ENCODE measurements around the gene S100A6.

The S100A6 gene

DNA sequence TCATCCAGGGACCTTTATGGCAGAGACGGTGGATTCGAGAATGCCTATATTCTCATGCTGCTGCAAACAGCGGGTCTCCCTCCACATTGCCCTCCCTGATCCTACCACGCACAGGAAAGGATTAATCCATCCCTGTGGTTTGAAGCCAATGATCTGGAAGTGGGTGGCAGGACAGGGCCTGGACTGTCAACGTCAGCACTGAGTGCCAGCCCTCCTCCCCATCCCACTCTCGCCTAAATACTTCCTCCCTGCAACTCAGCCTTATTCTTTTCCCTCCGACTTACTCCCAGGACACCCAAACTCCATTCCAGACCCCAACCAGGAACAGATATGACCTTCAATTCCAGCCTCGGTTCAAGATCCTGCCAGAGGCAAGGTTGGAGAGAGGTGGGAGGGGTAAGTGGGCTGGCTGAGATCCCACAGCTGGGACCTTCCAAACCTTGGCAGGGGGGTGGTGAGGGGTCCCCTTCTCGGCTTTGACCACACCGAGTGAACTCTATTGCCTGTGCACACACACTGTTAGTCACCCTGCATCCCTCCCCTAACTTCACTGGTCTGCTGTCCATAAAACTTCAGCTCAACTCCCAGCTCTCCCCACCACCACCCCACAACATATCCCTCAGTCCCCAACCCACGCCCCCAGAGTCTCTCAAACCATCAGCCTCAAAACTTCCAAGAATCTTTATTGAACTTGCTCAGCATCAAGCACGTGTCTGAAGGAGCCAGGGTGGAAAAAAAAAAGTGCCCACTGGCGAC lies 7.3 kb upstream of the S100A6 start:
- peak overlapping the region; percentile 14 for H3K27ac ChIP-seq (ENCODE audit: low read depth, low read length)
- H3K9me3 ChIP-seq (ENCODE audit: low read length): no peaks in the 10 kb centered on the region
- peak overlapping the region in 1 of 2 donors; percentile 64 for H3K4me3 ChIP-seq (ENCODE audit: low read depth in 1 of 2, low read length in 2 of 2)
- H3K27me3 ChIP-seq (ENCODE audit: control insufficient read depth in 1 of 2, insufficient read depth in 2 of 2, low read length in 2 of 2): no peaks in the 10 kb centered on the region
- peaks cover 13% of the 10 kb centered on the region for H3K36me3 ChIP-seq (ENCODE audit: insufficient read depth, low read length)
- no peak overlapping the region for H3K9ac ChIP-seq (ENCODE audit: low read length)
- H3K4me1 ChIP-seq (ENCODE audit: insufficient read depth, low read length): peaks cover 60% of the 10 kb centered on the region

DNA sequence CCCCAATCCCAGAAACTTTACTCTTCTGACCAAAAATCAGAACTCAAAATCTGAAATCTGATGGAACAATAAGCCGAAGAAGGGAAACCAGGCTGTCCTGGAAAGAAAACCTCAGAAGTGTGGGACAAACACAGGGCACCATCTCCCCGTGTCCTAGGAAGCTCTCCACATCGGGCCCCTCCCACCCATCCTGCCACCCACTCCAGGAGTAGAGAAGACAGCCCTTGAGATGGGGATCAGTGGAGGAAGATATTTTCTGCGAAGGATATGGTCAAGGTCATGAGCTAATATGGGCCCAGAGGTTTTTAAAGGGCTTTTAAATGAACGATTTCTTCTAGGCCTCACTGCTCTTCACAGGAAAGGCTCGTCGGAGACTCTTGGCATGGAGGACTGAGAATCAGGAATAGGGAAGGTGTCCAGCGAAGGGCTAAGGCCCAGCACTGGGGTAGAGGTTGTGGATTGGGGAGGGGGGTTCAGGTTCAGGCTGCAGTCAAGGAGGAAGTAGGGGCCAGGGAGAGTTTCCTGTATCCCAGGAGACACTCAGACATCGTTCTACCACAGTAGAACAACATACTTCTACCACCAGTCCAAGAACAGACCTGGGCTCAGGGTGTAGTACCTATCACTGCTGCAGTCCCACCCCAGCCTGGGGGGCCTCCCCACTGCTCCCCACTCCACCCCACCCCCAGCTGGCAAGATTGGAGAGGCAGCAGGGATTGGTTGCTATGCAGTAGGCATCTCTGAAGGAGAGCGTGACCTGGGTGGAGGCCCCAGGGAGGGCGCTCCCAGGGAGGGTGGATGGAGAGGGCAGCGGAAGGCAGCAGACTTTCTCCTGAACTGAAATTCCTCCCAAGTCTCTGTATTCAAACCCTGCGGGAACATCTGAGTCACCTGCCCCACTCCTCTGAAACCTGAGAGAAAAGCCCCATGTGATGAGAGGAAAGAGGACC lies 6.1 kb upstream of the S100A6 start:
- H3K9me3 ChIP-seq (ENCODE audit: low read length): no peaks in the 10 kb centered on the region
- no peaks in the 10 kb centered on the region for H3K27me3 ChIP-seq (ENCODE audit: control insufficient read depth in 1 of 2, insufficient read depth in 2 of 2, low read length in 2 of 2)
- no peak overlapping the region for H3K27ac ChIP-seq (ENCODE audit: low read depth, low read length)
- H3K36me3 ChIP-seq (ENCODE audit: insufficient read depth, low read length): peaks cover 13% of the 10 kb centered on the region
- H3K4me3 ChIP-seq (ENCODE audit: low read depth in 1 of 2, low read length in 2 of 2): no peak overlapping the region
- no peak overlapping the region for H3K9ac ChIP-seq (ENCODE audit: low read length)
- peaks cover 50% of the 10 kb centered on the region for H3K4me1 ChIP-seq (ENCODE audit: insufficient read depth, low read length)

DNA sequence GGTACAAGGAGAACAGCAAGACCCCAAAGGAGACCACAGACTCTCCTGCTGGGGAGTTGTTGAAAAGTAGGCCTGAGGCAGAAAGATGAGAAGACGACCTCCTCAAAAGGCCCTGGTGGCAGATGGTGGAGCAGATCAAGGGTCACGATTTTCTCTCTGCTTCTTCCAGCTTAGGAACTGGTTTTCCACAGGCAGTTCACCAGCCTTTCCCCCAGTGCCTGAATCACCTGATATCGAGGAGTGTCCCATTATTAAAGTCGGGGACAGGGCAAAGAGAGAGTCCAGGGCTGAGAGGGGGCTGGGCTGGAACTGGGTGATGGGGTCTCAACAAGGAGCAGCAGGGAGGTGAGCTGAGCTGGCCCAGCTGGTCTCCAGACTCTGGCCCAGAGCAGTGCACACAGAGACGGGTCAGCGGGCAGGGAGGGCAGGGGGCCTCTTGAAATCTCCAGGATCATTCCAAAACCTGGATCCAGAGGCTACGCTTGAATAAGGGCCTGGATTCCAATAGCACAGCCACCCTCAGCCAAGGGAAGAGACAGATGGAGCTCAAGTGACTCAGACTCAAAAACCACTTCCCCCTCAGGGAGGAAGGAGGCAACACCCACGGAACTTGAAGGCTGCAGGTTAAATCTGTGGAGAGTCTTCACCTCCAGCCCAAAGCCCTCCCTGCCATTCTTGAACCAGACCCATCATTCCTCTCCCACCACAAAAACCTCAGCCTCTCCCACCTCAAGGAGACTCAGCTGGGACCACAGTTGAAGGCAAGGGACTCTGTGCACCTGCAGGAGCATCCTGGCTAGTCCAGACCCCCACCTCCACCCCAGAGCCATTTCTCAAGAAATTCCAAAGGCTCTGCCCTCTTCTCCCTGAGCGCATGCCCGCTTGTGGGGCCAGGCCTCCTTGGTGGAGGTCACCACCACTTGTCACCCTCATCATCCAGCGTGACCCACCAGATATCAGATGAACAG lies 4.9 kb upstream of the S100A6 start, which contains the start of gene S100A5:
TSS of gene S100A5 (minus strand) at position 541 of the 968 bp plus-strand sequence. CDS start 743 bp downstream, outside the sequence.
- Histone ChIP-seq H3K27me3 (ENCODE audit: control insufficient read depth in 1 of 2, insufficient read depth in 2 of 2, low read length in 2 of 2) (no peaks in the 10 kb centered on the region), H3K4me3 (ENCODE audit: low read depth in 1 of 2, low read length in 2 of 2) (no peak within 1 kb of the TSS), H3K4me1 (ENCODE audit: insufficient read depth, low read length) (peaks cover 46% of the 10 kb centered on the region), H3K27ac (ENCODE audit: low read depth, low read length) (no peak within 1 kb of the TSS), H3K36me3 (ENCODE audit: insufficient read depth, low read length) (peaks cover 13% of the 10 kb centered on the region), H3K9ac (ENCODE audit: low read length) (no peak within 1 kb of the TSS), H3K9me3 (ENCODE audit: low read length) (no peaks in the 10 kb centered on the region)

DNA sequence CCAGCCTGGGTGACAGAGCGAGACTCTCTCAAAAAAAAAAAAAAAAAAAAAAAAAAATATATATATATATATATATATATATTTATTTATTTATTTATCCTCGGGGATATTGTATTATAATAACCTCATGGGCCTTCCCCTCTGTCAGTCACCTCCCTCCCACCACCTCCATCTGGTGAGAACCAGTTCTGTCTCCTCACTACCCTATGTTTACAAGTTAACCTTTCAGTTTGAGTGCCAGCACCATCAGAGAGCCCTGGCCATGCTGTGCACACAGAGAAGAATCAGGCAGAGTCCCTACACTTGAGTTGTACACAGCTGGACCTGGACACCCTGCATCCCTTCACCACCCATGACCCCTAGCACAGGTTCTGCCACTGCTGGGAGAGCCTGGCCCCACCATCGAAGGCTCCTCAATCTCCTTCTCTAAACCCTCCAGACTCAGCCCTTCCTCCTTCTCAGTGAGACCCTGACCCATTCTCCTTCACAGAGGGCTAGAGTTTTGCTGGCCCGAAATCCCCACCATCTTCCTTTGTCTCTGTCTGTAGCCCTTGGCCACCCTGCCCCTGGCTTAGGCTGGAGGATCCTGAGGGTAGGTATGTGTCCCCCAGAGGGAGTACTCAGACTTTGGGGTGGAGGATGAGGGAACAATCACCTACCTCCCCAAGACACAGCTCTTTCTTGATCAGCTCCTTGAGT lies 3.8 kb upstream of the S100A6 start:
- Histone ChIP-seq H3K36me3 (ENCODE audit: insufficient read depth, low read length) (peaks cover 13% of the 10 kb centered on the region), H3K4me1 (ENCODE audit: insufficient read depth, low read length) (peaks cover 40% of the 10 kb centered on the region), H3K9me3 (ENCODE audit: low read length) (no peaks in the 10 kb centered on the region), H3K4me3 (ENCODE audit: low read depth in 1 of 2, low read length in 2 of 2) (no peak overlapping the region), H3K27me3 (ENCODE audit: control insufficient read depth in 1 of 2, insufficient read depth in 2 of 2, low read length in 2 of 2) (no peaks in the 10 kb centered on the region), H3K27ac (ENCODE audit: low read depth, low read length) (no peak overlapping the region), H3K9ac (ENCODE audit: low read length) (no peak overlapping the region)

DNA sequence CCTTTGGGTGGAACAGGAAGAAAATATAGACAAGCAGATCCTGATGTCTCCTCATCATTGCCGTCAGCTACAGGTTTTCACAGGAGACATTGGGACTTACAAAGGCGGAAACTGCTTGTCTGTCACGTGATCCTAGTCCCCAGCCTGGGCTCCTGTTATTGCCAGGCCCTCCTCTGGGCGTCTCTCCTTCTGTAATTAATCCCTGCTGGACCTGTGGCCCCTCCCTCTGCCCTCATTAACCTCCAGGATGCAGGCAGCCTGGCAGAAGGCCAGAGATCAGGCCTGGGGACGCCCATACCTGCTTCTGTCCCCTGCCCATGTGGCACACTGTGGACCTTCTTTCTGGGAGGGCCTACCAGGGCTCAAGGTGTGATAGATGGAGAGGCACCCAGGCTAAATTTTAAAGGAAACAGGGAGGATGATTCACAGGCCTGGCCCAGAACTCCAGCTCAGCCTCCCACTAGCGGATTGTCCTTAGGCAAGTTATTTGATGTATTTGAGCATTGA lies 2.6 kb upstream of the S100A6 start:
- peaks cover 40% of the 10 kb centered on the region for H3K4me1 ChIP-seq (ENCODE audit: insufficient read depth, low read length)
- peaks cover 9% of the 10 kb centered on the region for H3K36me3 ChIP-seq (ENCODE audit: insufficient read depth, low read length)
- H3K9me3 ChIP-seq (ENCODE audit: low read length): no peaks in the 10 kb centered on the region
- no peaks in the 10 kb centered on the region for H3K27me3 ChIP-seq (ENCODE audit: control insufficient read depth in 1 of 2, insufficient read depth in 2 of 2, low read length in 2 of 2)
- no peak overlapping the region for H3K9ac ChIP-seq (ENCODE audit: low read length)
- no peak overlapping the region for H3K27ac ChIP-seq (ENCODE audit: low read depth, low read length)
- H3K4me3 ChIP-seq (ENCODE audit: low read depth in 1 of 2, low read length in 2 of 2): no peak overlapping the region

DNA sequence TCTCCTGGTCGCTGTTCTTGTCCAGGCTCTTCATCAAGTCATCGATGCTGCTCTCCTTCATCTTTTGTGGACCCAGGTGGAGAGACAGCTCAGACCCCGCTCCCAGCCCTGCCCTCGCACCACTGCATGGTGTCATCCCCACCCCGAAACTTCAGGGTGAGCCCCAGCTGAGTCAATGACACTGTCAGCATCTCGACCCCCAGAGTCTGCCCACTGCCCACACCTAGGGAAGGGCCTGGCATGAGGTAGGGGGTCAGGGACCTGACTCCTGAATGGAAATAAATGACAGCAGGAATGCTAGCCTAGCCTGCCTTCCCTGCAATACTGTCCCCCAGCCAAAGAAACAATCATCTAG lies 1.6 kb upstream of the S100A6 start:
- Histone ChIP-seq H3K9me3 (ENCODE audit: low read length) (no peaks in the 10 kb centered on the region), H3K4me3 (ENCODE audit: low read depth in 1 of 2, low read length in 2 of 2) (no peak overlapping the region), H3K27ac (ENCODE audit: low read depth, low read length) (no peak overlapping the region), H3K9ac (ENCODE audit: low read length) (no peak overlapping the region), H3K4me1 (ENCODE audit: insufficient read depth, low read length) (peaks cover 40% of the 10 kb centered on the region), H3K36me3 (ENCODE audit: insufficient read depth, low read length) (peaks cover 6% of the 10 kb centered on the region), H3K27me3 (ENCODE audit: control insufficient read depth in 1 of 2, insufficient read depth in 2 of 2, low read length in 2 of 2) (no peaks in the 10 kb centered on the region)

DNA sequence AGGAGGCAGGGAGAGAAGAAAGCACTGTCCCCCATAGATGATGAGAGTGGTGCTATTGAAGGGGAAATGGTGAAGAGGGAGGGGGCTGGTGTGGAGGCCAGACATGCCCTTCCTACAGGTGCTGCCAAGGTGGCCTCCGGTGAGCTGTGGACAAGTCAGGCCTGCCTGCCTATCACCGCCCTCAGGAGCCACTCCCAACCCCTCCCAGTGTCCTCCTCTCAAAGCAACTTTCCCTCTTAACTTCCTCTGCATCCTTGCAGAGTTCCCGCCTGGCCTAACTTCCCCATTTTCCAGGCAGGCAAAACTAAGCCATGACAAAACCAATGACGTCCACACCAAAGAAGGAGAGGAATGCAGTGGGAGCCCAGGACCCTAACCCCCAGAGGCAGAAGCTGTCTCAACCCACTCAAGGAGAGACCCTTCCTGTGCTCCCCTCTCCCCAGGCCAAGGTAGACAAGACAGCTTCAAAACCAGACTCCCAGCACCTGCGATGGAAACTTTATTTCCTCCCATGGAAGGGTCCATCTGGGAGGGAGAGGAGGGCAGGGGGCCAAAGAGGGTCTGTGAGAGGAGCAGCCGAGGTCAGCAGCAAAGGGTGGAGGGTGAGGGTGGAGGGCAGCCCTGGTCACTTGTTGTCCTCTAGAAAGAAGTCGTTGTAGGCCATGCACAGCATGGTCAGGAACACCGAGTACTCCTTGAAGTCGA lies 1.0 kb upstream of the S100A6 start:
- no peaks in the 10 kb centered on the region for H3K27me3 ChIP-seq (ENCODE audit: control insufficient read depth in 1 of 2, insufficient read depth in 2 of 2, low read length in 2 of 2)
- H3K4me3 ChIP-seq (ENCODE audit: low read depth in 1 of 2, low read length in 2 of 2): peak overlapping the region; percentile 41 to 91
- peaks cover 6% of the 10 kb centered on the region for H3K36me3 ChIP-seq (ENCODE audit: insufficient read depth, low read length)
- no peaks in the 10 kb centered on the region for H3K9me3 ChIP-seq (ENCODE audit: low read length)
- peak overlapping the region; percentile 95 for H3K9ac ChIP-seq (ENCODE audit: low read length)
- H3K27ac ChIP-seq (ENCODE audit: low read depth, low read length): peak overlapping the region; percentile 98
- H3K4me1 ChIP-seq (ENCODE audit: insufficient read depth, low read length): peaks cover 42% of the 10 kb centered on the region

DNA sequence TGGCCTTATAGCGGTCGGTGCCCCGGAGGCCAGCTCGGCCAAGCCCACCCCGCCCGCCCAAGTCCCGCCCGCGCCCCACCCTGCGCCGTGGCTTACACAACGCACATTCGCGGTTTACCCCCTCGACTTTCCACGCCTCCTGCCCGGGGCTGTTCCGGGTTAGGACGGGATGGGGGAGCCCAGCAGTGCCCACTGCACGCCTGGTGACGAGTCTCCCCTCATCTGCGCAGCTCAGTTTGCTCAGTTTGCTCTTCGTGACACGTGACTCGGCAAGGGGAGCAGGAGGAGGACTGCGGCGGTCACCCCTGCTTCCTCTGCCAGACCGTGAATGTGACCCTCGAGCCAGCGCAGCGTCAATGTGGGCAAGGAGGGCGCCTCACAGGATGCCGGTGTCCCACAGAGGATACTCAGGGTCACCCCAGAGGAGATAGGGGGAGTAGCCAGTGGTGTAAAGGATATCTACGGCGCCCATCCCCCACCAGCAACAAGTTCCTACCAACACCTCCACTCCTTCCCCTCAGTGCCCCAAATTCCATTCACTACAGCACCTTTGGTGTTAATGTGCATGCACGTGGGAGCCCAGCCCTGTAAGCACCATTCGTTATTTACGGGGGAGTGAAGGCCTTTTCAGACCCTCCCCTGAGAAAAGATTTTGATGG lies 350 bp upstream of the S100A6 start:
- Histone ChIP-seq H3K4me1 (ENCODE audit: insufficient read depth, low read length) (peaks cover 47% of the 10 kb centered on the region), H3K9ac (ENCODE audit: low read length) (peak overlapping the region; percentile 95), H3K36me3 (ENCODE audit: insufficient read depth, low read length) (peaks cover 6% of the 10 kb centered on the region), H3K9me3 (ENCODE audit: low read length) (no peaks in the 10 kb centered on the region), H3K27ac (ENCODE audit: low read depth, low read length) (peak overlapping the region; percentile 98), H3K4me3 (ENCODE audit: low read depth in 1 of 2, low read length in 2 of 2) (peak overlapping the region; percentile 82 to 91), H3K27me3 (ENCODE audit: control insufficient read depth in 1 of 2, insufficient read depth in 2 of 2, low read length in 2 of 2) (no peaks in the 10 kb centered on the region)

DNA sequence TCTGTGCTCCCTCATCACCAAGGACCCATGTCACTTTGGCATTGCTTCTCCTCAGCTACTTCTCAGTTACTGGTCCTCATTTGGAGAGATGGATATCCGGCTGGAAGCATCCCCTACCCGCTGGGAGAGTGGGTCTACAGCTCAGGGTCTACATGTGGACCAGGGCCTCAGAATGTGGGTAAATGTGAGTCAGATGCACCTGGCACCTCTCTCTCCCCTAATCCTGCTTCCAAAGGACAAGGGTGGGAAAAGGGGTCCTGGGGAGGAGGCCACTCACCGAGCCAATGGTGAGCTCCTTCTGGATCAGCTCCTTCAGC lies 908 bp downstream of the S100A6 start:
- no peaks in the 10 kb centered on the region for H3K27me3 ChIP-seq (ENCODE audit: control insufficient read depth in 1 of 2, insufficient read depth in 2 of 2, low read length in 2 of 2)
- peaks cover 47% of the 10 kb centered on the region for H3K4me1 ChIP-seq (ENCODE audit: insufficient read depth, low read length)
- H3K9me3 ChIP-seq (ENCODE audit: low read length): no peaks in the 10 kb centered on the region
- peak overlapping the region; percentile 82 to 91 for H3K4me3 ChIP-seq (ENCODE audit: low read depth in 1 of 2, low read length in 2 of 2)
- H3K27ac ChIP-seq (ENCODE audit: low read depth, low read length): peak overlapping the region; percentile 92
- peak overlapping the region; percentile 94 for H3K9ac ChIP-seq (ENCODE audit: low read length)
- H3K36me3 ChIP-seq (ENCODE audit: insufficient read depth, low read length): peaks cover 6% of the 10 kb centered on the region
